ENCODE data around the gene FBXW4.

FBXW4 gene

DNA sequence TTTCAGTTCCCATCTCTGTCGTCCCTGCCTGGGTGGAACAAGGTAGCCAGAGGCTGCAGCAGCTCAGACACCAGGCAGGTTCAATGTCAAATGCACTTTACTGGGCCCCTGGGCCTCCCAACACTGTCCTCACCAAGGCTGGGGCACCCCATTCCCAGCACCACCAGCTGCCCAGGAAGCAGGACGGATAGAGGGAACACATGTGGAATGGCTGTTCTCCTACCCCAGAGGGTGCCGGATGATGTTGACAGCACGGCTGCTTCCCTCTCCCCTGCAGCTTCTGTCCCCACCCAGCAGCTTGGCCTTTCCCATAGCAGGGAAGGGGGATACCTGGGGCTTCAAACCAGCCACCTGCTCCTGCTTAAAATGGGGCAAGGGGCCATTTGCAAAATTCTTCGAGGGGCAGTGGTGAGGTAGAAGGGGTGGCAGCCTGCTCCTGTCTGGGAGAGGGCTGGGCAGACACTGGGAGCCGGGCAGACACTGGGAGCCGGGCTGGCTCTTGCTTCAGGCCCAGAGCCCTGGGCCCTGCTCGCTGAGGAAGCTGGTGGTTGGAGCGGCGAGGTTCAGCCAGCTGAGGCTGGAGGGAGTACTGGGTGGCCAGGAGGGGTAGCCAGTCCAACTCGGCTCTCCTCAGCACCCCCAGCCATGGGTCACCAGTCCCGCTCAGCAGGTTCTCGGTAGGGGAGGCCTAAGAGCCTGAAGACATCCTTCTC, 116.0 kb downstream of the FBXW4 start:
- no peak for DNase-seq

DNA sequence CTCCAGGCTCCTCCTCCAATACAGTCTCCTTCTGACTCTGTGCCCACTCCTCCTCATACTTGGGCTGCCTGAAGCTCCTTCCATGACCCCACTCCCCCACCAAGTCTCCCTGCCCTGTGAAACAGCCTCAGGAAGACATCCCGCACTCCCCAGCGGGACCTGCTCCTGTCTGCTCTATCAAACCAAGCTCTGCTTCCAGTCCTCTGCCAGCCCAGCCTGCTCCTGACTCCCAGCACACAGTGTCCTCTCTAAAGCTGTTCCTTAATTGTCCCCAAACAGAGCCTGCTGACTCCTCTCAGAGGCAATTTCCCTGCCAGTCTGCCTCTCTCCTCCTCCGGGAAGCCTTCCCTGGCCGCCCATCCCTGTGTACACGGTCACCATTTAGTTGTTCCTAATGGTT, 116.8 kb downstream of the FBXW4 start:
- no peak for DNase-seq

DNA sequence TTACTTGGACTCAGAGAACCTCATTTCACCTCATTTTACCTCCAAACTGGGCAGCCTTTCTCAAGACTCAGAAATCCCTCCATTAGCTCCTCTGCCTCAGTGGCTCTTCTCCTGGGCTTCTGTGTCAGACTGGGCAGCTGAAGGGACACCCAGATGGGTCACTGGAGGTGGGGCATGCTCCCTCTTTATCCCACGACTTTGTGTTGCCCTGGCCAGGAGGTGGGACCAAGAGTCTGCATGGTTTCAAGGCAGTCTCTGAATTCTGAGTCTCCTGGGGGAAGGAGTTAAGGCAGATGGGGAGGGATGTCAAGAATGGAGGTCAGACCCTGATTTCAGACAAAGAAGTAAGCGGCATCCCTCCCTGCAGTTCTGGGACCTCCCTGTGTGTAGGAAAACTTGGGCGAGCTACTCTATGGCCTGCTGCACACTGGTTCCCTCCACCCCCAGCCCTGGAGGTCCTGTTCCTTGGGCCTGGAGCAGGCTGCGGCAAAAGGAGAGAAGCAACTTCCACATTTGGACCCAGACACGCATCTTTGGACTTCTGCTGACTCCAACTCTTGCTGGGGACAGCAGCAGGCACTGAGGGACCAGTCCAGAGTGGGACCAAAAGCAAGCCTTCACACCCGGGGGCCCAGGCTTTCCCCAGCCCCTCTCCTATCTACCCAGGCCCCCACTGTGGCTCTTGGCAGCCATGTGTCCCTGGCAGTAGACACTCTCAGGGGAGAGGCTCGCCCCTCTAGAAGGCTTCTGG, 117.7 kb downstream of the FBXW4 start:
- DNase-seq, result no peak

DNA sequence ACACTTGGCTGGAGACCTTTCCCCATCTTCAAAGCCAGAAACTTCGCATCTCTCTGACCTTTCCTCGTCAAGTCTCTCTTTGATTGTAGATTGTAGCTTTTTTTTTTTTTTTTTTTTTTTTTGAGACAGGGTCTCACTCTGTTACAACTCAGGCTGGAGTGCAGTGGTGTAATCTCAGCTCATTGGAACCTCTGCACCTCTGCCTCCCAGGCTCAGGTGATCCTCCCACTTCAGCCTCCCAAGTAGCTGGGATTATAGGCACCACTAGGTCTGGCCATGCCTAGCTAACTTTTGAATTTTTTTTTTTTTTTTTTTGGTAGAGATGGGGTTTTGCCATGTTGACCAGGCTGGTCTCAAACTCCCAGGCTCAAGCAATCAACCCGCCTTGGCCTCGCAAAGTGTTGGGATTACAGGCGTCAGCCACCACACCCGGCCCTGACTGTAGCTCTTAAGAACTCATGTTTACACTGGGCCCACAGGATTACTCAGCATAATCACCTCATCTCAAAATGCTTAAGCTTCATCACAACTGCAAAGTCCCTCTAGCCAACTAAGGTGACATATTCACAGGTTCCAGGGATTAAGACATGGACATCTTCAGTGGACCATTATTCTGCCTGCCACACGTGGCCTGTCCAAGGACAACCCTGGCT, 118.6 kb downstream of the FBXW4 start:
- DNase-seq, result no peak

DNA sequence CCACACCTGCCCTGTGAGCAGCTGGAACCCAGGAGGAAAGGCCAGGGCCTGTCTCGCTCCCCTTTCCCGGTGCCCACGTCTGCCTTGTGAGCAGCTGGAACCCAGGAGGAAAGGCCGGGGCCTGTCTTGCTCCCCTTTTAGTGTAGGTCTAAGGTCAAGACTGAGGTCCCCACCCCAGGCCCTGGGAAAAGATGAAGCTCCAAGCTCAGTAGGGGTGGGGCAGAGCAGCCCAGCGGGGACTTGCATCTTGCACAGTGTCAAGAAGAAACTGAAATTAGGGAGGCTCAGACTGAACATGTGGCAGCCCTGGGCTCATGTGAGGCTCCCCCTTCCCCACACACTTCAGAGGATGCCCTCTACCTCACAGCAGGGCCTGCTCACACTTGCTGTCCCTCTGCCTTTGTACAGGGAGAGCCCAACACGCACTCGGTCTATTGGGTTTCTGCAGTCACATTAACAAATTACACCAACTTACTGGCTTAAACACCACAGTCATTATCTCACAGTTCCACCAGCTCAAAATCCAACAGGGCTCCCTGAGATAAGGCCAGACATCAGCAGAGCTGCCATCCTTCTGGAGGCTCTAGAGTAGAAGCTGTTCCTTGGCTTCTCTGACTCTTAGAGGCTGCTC, 119.3 kb downstream of the FBXW4 start:
- no peak for DNase-seq

DNA sequence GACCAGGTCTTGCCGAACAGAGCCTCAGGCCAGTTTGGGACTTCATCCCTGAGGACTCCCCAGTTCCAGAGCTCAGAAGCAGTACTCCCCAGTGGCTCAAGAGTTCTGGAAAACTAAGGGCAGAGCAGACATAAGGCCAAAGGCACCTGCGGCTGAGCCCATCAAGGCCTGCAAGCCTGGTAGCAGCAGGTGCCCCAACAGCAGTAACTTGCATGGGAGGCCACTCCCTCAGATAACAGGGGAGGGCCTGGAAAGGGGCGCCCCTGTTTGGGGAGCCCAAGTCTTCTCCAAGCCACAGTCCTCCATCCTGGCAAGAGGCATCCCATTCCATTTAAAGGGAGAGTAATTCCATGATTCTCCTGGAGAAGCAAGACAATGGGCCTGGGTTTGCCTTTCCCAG, 119.9 kb downstream of the FBXW4 start:
- DNase-seq, result no peak

DNA sequence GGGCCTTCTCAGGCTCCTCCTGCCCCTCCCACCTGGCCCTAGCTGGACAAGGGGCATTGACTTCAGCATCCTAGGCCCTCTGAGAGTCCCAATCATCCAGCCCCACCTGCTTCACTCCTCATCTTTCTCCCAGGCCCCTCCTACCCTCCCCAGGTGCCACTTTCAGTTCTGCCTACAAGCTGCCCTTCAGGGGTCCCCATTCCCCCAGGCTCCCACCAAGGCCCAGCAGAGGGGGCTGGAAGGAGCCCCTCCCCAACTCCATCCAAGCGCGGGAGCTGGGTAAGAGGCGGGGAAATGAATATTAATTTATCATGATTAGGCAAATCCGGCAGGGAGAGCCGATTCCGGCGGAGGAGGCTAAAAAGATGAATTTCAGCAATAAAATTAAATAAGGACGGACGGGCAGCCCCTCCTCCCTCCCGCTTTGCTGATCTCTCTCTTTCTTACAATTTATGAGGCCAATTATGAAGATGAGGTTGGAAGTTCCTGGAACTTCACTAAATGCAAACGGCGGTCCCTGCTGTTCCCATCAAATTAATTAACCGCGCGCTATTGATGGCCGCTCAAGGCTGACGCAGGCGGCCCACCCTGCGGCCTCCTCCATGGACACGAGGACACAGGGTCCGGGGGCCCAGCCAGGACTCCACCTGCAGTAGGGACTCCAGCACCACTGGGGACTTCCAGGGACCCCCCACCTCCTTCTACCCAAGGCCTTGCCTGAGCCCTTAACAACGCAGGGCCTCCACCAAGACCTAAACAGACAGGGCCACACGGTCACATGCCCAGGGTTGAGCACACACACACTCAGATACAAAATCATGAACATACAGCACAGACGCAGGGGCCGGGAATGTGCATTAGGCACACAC, 120.9 kb downstream of the FBXW4 start:
- DNase-seq, result no peak

DNA sequence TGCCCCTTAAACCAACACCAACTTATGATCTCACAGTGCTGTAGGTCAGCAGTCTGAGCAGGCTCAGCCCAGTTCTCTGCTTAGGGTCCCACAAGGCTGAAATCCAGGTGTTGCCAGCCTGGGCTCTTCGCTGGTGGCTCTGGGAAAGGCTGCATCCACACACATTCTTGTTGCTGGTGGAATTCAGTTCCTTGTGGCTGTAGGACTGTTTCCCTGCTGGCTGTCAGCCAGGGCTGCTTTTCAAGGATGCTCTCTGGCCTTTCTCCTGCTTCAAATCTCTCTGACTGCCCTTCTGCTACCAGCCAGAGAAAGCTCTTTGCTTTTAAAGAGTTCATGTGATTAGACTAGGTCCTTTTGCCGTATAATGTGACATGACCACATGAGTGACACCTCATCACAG, 122.2 kb downstream of the FBXW4 start:
- DNase-seq, result no peak

DNA sequence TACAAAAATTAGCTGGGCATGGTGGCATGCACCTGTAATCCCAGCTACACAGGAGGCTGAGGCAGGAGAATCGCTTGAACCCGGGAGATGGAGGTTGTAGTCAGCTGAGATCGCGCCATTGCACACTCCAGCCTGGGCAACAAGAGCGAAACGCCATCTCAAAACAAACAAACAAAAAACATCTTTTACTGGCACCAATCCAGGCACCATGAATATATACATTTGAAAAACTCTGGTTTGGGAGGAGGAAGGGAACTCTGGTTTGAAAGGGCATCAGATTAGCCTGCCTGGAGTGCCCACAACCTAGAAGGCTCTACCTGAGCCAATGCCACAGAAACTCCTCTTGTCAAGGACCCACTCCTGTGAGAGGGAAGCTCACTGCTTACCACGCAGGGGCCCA, 122.8 kb downstream of the FBXW4 start:
- DNase-seq, result no peak

DNA sequence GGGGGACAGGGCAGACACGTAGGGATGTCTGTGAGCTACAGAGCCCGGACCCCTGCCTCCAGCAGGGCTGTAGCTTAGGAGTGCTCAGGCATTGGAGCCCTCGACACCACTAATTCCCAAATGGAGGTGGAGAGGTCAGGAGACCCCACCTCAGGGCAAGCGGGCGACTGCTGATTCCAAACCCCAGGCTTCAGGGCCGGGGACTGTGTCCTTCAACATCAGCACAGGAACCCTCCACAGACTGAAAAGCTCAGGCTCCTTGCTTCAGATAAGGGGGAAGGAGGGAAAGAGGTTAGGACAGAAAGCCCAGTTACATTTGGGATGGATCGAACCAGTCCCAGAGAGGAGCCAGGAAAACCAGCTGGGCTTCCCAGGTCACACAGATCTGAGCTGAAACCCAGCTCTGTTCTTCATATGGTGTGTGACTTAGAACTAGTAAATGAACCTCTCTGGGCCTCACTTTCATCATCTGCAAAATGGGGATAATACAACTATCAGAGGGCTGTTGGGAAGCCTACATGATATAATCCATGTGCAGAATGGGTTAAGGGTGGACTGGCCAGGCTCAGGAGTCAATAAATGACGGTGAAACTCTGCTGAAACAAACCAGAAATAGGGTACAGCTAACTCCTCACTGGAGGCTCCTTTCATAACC, 123.6 kb downstream of the FBXW4 start:
- DNase-seq, result no peak

DNA sequence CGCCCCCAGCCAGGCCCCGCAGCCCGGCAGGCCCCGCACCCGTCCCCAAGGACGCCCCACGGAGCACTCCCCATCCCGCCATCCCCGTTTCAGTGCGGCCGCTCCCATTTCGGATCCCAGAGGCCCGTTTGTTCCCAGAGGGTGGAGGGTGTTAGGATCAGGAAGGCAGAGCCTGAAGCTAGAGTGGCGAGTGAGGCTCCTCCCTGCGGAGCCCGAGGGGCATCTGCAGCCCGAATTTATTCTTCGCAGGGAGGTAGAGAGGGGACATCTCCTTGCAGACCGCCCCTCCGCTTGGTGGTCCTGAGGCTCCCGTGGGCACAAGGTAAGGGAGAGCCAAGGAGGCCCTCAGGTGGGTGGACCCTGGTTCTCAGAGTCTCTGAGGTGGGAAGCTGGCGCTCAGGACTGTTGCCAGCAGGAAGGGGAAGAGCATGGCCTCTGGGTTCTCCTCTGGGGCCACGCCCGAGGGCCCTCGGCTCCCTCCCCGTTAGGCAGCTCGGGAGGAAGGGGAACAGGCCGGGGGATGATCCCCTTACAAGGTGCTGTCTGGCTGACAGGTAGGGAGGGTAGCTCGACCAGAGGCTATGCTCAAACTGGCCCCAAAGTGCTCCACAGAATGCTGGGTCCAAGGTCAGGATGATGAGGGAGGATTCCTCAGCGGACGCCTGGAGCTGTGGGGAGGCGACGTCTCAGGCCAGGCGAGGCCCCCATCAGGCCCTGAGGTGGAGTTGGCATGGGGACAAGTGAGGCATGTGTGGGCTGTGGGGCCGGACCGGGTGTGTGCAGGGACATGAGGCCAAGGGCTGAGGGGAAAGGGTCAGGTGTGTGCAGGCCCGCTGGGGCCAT, 124.3 kb downstream of the FBXW4 start:
- DNase-seq, result no peak

DNA sequence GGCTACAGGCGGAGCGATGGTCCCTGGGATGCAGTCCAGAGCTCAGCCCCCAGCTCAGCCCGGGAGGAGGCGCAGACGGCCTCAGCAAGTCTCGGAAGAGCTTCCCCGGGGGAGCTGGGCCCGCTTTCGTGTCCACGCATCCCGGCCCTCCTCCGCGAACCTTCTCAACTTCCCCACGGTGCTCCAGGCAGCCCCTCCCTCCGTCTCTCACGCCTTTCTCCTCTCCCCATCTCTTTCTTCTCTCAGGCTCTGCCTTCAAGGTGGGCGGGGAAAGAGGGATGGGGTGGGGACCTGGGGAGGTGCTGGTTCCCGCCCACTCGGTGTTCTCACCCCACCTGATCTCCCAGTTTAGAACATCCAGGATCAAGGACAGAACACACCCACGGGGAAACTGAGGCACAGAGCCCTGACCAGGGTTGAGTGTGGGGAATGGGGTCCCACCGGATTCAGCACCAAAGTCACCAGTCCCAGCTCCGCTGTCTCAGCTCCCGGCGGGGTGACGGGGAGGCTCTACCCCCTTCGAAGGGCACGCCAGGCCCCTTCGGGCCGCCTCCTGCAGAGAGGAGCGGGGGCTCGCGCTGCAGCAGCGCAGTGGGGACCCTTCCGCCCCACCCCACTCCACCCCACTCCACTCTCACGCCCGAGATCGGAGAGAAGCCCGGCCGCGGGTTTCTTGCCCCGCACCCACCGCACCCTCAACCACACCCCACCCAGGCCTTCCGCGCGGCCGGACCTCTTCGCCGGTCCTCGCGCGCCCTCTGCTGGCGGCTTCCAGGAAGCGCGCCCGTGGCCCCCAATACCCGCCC, 125.1 kb downstream of the FBXW4 start:
- peak; percentile 6 for DNase-seq

DNA sequence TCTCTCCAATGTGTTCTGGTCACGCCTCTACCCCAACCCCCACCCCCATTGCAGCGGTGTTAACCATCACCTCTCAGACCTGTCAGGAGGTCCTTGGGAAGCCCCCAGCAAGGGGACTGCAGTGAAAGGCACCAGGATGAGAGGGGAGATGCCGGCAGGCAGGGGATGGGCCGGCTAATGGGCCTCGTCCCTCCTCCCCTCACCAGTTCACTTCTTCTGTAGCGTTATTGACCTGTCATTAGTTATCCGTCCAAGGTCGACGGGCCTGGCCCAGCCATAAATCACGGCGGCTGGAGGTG, 125.7 kb downstream of the FBXW4 start:
- DNase-seq, result no peak

DNA sequence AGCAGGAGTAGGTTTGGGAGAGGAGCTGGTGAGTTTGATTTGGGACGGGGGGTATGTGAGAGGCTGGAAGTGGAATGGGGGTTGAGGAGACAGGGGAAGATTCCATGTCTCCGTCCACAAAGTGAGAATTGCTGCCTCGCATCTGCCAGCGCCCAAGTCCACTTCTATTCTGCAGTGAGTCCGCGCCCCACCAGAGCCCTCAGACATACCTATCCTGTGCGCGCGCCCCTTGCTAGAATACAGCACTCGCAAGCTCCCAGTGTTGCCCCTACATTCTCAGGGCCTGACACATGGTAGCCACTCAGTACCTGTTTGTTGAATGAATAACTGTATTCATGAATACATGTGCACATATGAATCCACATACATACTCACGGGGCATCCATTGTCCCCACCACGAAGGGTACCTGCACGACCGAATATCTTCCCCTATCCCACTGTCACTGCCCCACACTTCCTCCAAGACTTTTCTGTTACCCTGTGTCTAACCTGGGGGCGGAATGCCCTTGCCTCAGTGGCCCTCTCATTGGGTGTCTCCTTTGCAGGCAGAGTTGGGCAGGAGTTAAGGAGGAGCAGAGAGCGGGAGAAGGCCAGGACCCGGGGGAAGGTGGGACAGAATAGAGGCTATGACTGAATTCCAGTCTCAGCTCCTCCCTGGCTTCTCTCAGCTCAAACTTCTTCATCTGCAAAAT, 126.8 kb downstream of the FBXW4 start:
- DNase-seq, result no peak

DNA sequence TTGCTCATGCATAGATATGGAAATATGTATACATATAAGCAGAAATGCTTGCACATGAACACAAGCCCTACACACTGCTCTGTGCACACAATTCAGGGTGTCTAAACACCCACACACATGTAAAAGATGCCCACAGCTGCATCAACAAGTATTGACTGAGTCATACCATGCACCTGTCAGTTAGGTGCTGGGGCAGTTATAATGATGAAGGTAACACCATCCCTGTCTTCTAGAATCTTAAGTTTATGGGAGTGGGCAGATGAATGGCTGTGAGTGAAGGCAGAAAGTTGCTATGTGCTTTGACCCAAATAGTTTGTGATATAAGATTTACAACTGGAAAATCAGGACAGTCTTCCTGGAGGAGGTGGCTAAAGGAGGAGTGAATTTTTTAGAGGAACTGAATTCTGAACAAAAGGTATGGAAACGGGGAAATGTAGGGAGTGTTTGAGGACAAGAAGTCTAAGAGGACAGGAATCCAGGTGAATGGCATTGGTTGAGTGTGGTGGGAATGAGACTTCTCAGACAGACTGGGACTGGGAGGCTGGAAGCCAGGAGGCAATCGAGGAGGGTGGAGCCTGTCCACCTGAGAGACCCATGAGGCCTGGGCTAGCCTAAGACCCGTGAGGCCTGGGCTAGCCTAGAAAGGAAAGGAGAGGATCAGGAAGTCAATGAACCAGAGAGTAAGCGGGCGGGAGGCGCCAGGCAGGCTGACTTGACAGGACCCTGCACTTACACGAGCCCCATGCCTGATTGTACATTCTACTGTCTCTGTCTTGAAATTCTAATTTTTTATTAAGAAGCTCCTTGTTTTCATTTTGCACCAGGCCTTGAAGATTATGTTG, 127.6 kb downstream of the FBXW4 start:
- no peak for DNase-seq

DNA sequence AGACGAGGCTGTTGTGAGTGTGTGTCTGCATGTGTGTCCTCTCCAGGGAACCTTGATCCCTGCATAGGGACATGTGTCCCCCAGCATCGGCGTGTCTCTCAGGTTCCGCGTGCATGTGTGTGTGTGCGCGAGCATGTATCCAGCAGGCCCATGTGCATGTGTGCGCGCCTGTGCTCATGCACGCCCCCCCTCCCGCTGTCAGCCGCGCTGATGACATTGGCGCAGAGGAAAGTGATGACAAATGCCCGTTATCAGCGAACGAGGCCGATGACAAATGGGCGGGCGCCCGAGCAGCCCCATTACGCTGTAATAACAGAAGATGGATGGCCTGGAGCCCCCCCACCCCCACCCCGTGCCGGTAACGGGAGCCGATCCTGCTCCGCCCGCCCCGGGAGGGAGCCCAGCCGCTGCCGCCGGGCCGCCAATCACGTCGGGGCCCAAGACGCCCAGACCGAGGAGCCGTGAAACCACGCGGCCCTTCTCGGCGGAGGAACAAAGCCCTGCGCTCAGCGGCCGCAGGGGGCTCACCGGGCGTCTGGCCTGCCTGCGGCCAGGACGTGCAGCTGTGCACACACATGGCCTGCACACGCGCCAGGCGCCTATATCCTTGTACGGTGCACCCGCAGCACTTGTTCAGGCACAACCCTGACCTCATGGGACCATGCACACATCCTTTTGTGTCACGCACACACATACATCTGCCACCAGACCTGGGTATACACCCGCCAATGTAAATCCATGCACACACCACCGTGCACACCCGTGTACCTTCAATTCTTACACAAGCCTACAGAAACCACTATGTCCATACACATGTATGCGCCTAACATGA, 128.4 kb downstream of the FBXW4 start:
- DNase-seq, result peak; percentile 15

DNA sequence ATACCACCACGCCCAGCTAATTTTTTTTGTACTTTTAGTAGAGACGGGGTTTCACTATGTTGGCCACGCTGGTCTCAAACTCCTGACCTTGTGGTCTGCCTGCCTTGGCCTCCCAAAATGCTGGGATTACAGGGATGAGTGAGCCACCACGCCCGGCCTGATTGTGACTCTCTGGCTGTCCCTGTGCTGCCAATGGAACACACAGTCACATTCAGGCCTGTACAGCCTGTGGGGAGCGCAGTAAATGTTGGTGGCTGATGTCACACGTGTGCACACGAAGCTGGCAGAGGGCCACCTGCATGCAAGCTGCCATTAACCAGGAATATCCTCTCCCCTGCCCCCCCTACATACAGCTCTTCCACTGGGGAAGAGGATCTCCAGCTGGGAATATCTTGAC, 129.0 kb downstream of the FBXW4 start:
- DNase-seq, result no peak

DNA sequence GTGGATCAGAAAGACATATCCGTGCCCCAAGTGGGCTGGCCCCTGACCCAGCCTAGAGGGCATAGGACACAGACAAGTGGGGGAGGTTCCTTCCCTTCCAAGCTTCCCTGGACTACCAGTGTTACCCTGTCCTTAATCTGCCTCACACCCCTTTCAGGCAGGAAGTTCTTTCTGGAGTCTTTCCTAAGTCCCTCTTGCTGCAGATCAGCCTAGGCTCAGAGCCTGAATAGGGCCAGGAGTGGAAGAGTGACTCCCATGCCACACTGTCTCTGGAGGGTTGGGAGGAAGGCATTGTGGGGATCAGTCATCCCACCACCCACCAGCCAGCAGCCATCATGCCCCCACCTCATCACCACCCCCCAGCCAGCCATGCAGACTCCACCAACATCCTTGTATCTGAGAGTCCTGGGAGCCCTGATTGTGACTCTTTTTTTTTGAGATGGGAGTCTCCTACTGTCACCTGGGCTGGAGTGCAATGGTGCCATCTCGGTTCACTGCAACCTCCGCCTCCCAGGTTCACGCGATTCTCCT, 129.5 kb downstream of the FBXW4 start:
- DNase-seq, result no peak

All from NCI-H748 treated with DMSO at 0.1 percent for 48 hours (cell line).